WTC11 (cell line): Measurements from ENCODE around the gene TMEM238.

Source experiments
- AFF4 ChIP-seq: sonication (generic); formaldehyde crosslinking; IDR thresholded peaks from 2 replicates; pipeline ENCODE4 v1.8.1; 2023; ENCODE audit warnings: mild to moderate bottlenecking, missing genetic modification reagents, borderline replicate concordance
- ATF2 ChIP-seq: sonication (generic); formaldehyde crosslinking; IDR thresholded peaks from 2 replicates; pipeline ENCODE4 v1.8.1; 2022; ENCODE audit warnings: low read depth, missing genetic modification reagents, borderline replicate concordance
- CTCF ChIP-seq: fragments of 200-600 bp; IDR thresholded peaks from 2 replicates; pipeline ENCODE4 v1.8.0; 2022; ENCODE audit warnings: antibody characterized with exemption
- E2F5 ChIP-seq: sonication (generic); formaldehyde crosslinking; IDR thresholded peaks from 2 replicates; pipeline ENCODE4 v1.8.1; 2022; ENCODE audit warnings: mild to moderate bottlenecking, moderate library complexity, missing genetic modification reagents
- ELF4 ChIP-seq: sonication (generic); formaldehyde crosslinking; IDR thresholded peaks from 2 replicates; pipeline ENCODE4 v1.8.1; 2022; ENCODE audit warnings: low read depth, mild to moderate bottlenecking, moderate library complexity, missing genetic modification reagents
- ESRRA ChIP-seq: sonication (generic); formaldehyde crosslinking; IDR thresholded peaks from 2 replicates; pipeline ENCODE4 v1.8.1; 2022; ENCODE audit warnings: mild to moderate bottlenecking, missing genetic modification reagents, borderline replicate concordance
- MAX ChIP-seq: sonication (generic); formaldehyde crosslinking; IDR thresholded peaks from 2 replicates; pipeline ENCODE4 v1.8.0; 2022; ENCODE audit warnings: mild to moderate bottlenecking, missing genetic modification reagents
- NFYB ChIP-seq: sonication (generic); formaldehyde crosslinking; conservative IDR thresholded peaks from 2 replicates; pipeline ENCODE4 v1.8.0; 2022; ENCODE audit warnings: low read depth, missing genetic modification reagents
- PRDM15 ChIP-seq: sonication (generic); formaldehyde crosslinking; IDR thresholded peaks from 2 replicates; pipeline ENCODE4 v1.8.0; 2022; ENCODE audit warnings: missing genetic modification reagents
- TP53 ChIP-seq: sonication (generic); formaldehyde crosslinking; IDR thresholded peaks from 2 replicates; pipeline ENCODE4 v1.8.1; 2023; ENCODE audit warnings: mild to moderate bottlenecking, missing genetic modification reagents

GRCh38 chr19:55387736-55388497 lies 3.8 kb upstream of the TMEM238 start:
- TF ChIP-seq E2F5 (CRISPR knock-in tag) (no peak), ELF4 (CRISPR knock-in tag) (no peak), CTCF (no peak), PRDM15 (no peak), MAX (CRISPR knock-in tag) (no peak), TP53 (CRISPR knock-in tag) (no peak), ESRRA (no peak), NFYB (CRISPR knock-in tag) (no peak), ATF2 (CRISPR knock-in tag) (no peak), AFF4 (CRISPR knock-in tag) (no peak)
